ENCODE measurements around the gene NFKB1. TPM values are rescaled to one million over a fixed set of nuclear protein-coding genes. Genes with fewer than 3 reads are reported as not detected.

Gene NFKB1
- total and polyA plus RNA-seq, 9 of the 15 experiments (the other 6 are each of a cell fraction or from before 2014, with no cell fraction given), result 2.4 to 14.5 (median 10.3) TPM

DNA sequence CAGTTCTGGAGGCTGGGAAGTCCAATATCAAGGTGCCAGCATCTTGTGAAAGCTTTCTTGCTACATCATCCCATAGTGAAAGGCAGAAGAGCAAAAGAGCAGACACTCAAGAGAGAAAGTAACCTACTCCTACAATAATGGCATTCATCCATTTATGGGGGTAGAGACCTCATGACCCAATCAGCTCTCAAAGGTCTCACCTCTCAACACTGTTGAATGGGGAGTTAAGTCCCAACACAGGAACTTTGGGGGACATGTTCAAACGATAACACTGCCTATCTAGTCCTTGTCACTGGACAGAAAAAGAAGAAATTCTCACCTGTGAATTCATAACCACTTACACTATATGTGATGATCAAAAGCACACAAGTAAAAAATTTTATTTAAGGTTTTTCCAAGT lies 6.6 kb upstream of the NFKB1 start:
- POLR2A ChIA-PET, result no interaction called here

DNA sequence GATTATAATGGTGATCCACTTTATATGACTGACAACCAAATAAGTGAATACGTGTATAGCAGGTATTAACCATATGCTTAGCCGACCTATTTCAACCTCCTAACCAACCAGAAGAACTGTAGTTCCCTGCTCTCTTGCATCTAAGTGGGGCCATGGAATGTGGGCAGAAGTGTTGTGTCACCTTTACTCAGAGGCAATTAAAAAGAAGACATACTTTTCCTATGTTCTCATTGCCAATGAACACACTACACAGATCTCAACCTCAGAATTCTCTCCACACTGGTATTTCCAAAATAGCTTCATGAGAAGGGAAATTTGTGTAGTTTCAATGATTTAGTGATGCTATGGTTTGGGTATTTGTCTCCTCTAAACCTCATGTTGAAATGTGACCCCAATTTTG lies 3.2 kb upstream of the NFKB1 start:
- ATAC-seq (no peak), DNase-seq (ENCODE audit: extremely low read depth in 1 of 4, low spot score in 3 of 4) (no peak), FAIRE-seq (no peak)
- Histone ChIP-seq H3K79me2 (ENCODE audit: control insufficient read depth, insufficient read depth, low read length) (peaks cover 8% of the 10 kb centered on the region), H4K20me1 (replicated peaks; ENCODE audit: control insufficient read depth, insufficient read depth, low read length) (no peaks in the 10 kb centered on the region), H3K4me2 (ENCODE audit: insufficient read depth, low read length) (no peak overlapping the region), H3K9ac (ENCODE audit: insufficient read depth in 1 of 2, low read depth in 2 of 2, low read length in 2 of 2) (no peak overlapping the region), H3K9me3 (replicated peaks; ENCODE audit: control insufficient read depth, insufficient read depth, low read depth, low read length) (no peaks in the 10 kb centered on the region), H3K9me1 (ENCODE audit: control insufficient read depth, insufficient read depth, low read length) (no peaks in the 10 kb centered on the region), H3K4me3 (no peak overlapping the region), H3K27ac (ENCODE audit: extremely low read depth, low read depth, low read length) (no peak overlapping the region), H3K4me1 (replicated peaks in 1 of 2; ENCODE audit: control insufficient read depth in 2 of 2, insufficient read depth in 2 of 2, low read length in 2 of 2) (peaks cover 3 to 13% of the 10 kb centered on the region in 2 experiments; a peak in 4 of 5 replicates), H3K36me3 (ENCODE audit: control insufficient read depth, insufficient read depth, low read length) (no peaks in the 10 kb centered on the region), H3K27me3 (ENCODE audit: control insufficient read depth in 2 of 2, insufficient read depth in 2 of 2, low read length in 2 of 2) (no peaks in the 10 kb centered on the region), H2AFZ (ENCODE audit: low read depth, low read length) (no peak overlapping the region)
- in situ Hi-C loops (cut with MboI), result no loop called here
- CTCF ChIA-PET (ENCODE audit: low intra/inter-chr PET ratio), result no interaction called here
- intact Hi-C loops (cut with micrococcal nuclease), result no loop called here
- POLR2A ChIA-PET, result no interaction called here
- BruUV-seq (replicated peaks), result no TSS peak
- WGBS (ENCODE audit: insufficient coverage, low coverage, missing lambda C conversion rate), result 31% methylated on average over 2 of the region's 2 CpGs
- TF ChIP-seq ZNF12 (CRISPR knock-in tag; IDR thresholded peaks at IDR 0.05), result no peak
- TF ChIP-seq, protein P1, sequence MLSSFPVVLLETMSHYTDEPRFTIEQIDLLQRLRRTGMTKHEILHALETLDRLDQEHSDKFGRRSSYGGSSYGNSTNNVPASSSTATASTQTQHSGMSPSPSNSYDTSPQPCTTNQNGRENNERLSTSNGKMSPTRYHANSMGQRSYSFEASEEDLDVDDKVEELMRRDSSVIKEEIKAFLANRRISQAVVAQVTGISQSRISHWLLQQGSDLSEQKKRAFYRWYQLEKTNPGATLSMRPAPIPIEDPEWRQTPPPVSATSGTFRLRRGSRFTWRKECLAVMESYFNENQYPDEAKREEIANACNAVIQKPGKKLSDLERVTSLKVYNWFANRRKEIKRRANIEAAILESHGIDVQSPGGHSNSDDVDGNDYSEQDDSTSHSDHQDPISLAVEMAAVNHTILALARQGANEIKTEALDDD (IDR thresholded peaks at IDR 0.05), result no peak
- TF ChIP-seq, protein P2, sequence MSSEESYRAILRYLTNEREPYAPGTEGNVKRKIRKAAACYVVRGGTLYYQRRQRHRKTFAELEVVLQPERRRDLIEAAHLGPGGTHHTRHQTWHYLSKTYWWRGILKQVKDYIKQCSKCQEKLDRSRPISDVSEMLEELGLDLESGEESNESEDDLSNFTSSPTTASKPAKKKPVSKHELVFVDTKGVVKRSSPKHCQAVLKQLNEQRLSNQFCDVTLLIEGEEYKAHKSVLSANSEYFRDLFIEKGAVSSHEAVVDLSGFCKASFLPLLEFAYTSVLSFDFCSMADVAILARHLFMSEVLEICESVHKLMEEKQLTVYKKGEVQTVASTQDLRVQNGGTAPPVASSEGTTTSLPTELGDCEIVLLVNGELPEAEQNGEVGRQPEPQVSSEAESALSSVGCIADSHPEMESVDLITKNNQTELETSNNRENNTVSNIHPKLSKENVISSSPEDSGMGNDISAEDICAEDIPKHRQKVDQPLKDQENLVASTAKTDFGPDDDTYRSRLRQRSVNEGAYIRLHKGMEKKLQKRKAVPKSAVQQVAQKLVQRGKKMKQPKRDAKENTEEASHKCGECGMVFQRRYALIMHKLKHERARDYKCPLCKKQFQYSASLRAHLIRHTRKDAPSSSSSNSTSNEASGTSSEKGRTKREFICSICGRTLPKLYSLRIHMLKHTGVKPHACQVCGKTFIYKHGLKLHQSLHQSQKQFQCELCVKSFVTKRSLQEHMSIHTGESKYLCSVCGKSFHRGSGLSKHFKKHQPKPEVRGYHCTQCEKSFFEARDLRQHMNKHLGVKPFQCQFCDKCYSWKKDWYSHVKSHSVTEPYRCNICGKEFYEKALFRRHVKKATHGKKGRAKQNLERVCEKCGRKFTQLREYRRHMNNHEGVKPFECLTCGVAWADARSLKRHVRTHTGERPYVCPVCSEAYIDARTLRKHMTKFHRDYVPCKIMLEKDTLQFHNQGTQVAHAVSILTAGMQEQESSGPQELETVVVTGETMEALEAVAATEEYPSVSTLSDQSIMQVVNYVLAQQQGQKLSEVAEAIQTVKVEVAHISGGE (CRISPR knock-in tag; IDR thresholded peaks at IDR 0.05), result no peak
- TF ChIP-seq SP2 (IDR thresholded peaks at IDR 0.05; ENCODE audit: extremely low read depth, low read depth, low read length, poor library complexity, severe bottlenecking), result no peak
- no peak for TF ChIP-seq ZNF239 (CRISPR knock-in tag; IDR thresholded peaks at IDR 0.05)
- TF ChIP-seq ZNF655 (CRISPR knock-in tag; IDR thresholded peaks at IDR 0.05), result no peak

More for the DNA sequence above, 6.6 kb upstream of the NFKB1 start:
- Histone ChIP-seq H3K4me1 (replicated peaks in 1 of 2; ENCODE audit: control insufficient read depth in 2 of 2, insufficient read depth in 2 of 2, low read length in 2 of 2) (no peaks in the 10 kb centered on the region; a peak in 1 of 5 replicates), H3K9ac (ENCODE audit: insufficient read depth in 1 of 2, low read depth in 2 of 2, low read length in 2 of 2) (no peak overlapping the region), H3K27me3 (ENCODE audit: control insufficient read depth in 2 of 2, insufficient read depth in 2 of 2, low read length in 2 of 2) (no peaks in the 10 kb centered on the region), H3K9me1 (ENCODE audit: control insufficient read depth, insufficient read depth, low read length) (no peaks in the 10 kb centered on the region), H3K9me3 (replicated peaks; ENCODE audit: control insufficient read depth, insufficient read depth, low read depth, low read length) (no peaks in the 10 kb centered on the region), H4K20me1 (replicated peaks; ENCODE audit: control insufficient read depth, insufficient read depth, low read length) (no peaks in the 10 kb centered on the region), H2AFZ (ENCODE audit: low read depth, low read length) (no peak overlapping the region), H3K4me3 (no peak overlapping the region), H3K4me2 (ENCODE audit: insufficient read depth, low read length) (no peak overlapping the region), H3K79me2 (ENCODE audit: control insufficient read depth, insufficient read depth, low read length) (no peaks in the 10 kb centered on the region), H3K36me3 (ENCODE audit: control insufficient read depth, insufficient read depth, low read length) (no peaks in the 10 kb centered on the region), H3K27ac (ENCODE audit: extremely low read depth, low read depth, low read length) (no peak overlapping the region)
- ATAC-seq (no peak), FAIRE-seq (no peak), DNase-seq (ENCODE audit: extremely low read depth in 1 of 4, low spot score in 3 of 4) (no peak)
- in situ Hi-C loops (cut with MboI), result no loop called here
- no peak for TF ChIP-seq RFX7 (CRISPR knock-in tag; IDR thresholded peaks at IDR 0.05)
- no peak for TF ChIP-seq SMARCE1 (IDR thresholded peaks at IDR 0.05)
- TF ChIP-seq EGR1 (conservative IDR thresholded peaks at IDR 0.05), result no peak
- no peak for TF ChIP-seq HMG20B (CRISPR knock-in tag; IDR thresholded peaks at IDR 0.05)
- TF ChIP-seq BDP1 (IDR thresholded peaks at IDR 0.05; ENCODE audit: insufficient read depth, insufficient read length), result no peak
- CTCF ChIA-PET (ENCODE audit: low intra/inter-chr PET ratio), result no interaction called here
- no TSS peak for BruUV-seq (replicated peaks)
- WGBS (ENCODE audit: insufficient coverage, low coverage, missing lambda C conversion rate), result 0% methylated on average over 1 of the region's 1 CpG
- intact Hi-C loops (cut with micrococcal nuclease), result no loop called here

Measured in K562 (cell line).